Right lobe of liver (tissue), 6 donors: Measurements from ENCODE around the gene PLPP2. TPM values are rescaled to one million over a fixed set of nuclear protein-coding genes. Genes with fewer than 3 reads are reported as not detected.
"Not testable (repeated sequence)": the region's sequence is repeated elsewhere in the genome, so short reads cannot be mapped to it uniquely, and the experiment has no call there.

Source experiments
- ATAC-seq, 4 donors: fragments of 200-7000 bp; cut with Tn5 transposase; one replicate each; pipeline ENCODE4 v1.9.1; 2020; ENCODE audit warnings: mild to moderate bottlenecking in 4 of 4, moderate library complexity in 4 of 4
- DNase-seq, 3 donors: peaks; one replicate each; pipeline ENCODE4 v3.0.0-alpha.2; 2020
- H3K27ac ChIP-seq, 3 donors: fragments of 200-600 bp; one replicate each; pipeline ENCODE4 v1.8.0; 2022
- H3K27me3 ChIP-seq, 2 donors: fragments of 200-600 bp; one replicate each; pipeline ENCODE4 v1.8.0; 2022
- H3K36me3 ChIP-seq, 4 donors: fragments of 200-600 bp; sonication (generic) in 1 of 4; one replicate each; pipeline versions ENCODE4 v1.5.1 to v1.8.0; 2017 to 2022; ENCODE audit warnings: control low read depth in 1 of 4
- H3K4me1 ChIP-seq, 4 donors: fragments of 200-600 bp; sonication (generic) in 1 of 4; one replicate each; pipeline versions ENCODE4 v1.5.1 to v1.8.0; 2017 to 2022; ENCODE audit warnings: control low read depth in 1 of 4
- H3K4me3 ChIP-seq, 3 donors: fragments of 200-600 bp; one replicate each; pipeline ENCODE4 v1.8.0; 2022
- H3K9me3 ChIP-seq, 4 donors: fragments of 200-600 bp; sonication (generic) in 1 of 4; one replicate each; pipeline versions ENCODE4 v1.5.1 to v1.8.0; 2017 to 2022; ENCODE audit warnings: control low read depth in 1 of 4
- CTCF ChIP-seq, 4 donors: fragments of 200-600 bp in 3 of 4; fragments of 450-650 bp in 1 of 4; IDR thresholded peaks; one replicate each; pipeline versions ENCODE4 v1.5.1 to v1.8.0; 2016 to 2022; ENCODE audit warnings: antibody characterized with exemption in 4 of 4, mild to moderate bottlenecking in 2 of 4
- POLR2A ChIP-seq: fragments of 450-650 bp; IDR thresholded peaks from one replicate; pipeline ENCODE4 v1.6.1; 2017; ENCODE audit warnings: antibody characterized with exemption, mild to moderate bottlenecking
- WGBS: methylation state at CpG from one replicate; pipeline ENCODE4 v1.1.6; 2018; ENCODE audit warnings: low coverage, low lambda C conversion rate; ENCODE audit not compliant: insufficient coverage; ENCODE audit errors: missing lambda C conversion rate; 5-methylcytosine and 5-hydroxymethylcytosine counted together
- intact Hi-C, 2 donors: fragments of 100-400 bp; cut with DNase I; formaldehyde crosslinking; loops; one replicate each; pipeline versions ENCODE4 v1.11.2 to v1.14.1; 2022
- total RNA-seq, 6 experiments: library from RNA; depleted of rRNA in 2 of 6; stranded (reverse); fragments of >200 nt in 2 of 6; fragmentation: NEBNext Ultra II Directional in 3 of 6; extraction: Animal tissue kit (Norgen Biotek cat#: 25700) in 3 of 6; gene quantifications; one replicate each; pipeline versions ENCODE4 v1.1.0 to v1.2.4, GENCODE V29; 2016 to 2023
- donor health status: DM: no; HTN: yes; CAD: no.
- donor health status: DM: no; HTN: no; CAD: no.
- donor health status: DM: no; HTN: no; CAD: no.
- donor health status: DM: no; HTN: yes; CAD: no.
- donor health status: DM: no; HTN: yes; CAD: no.

PLPP2 gene
- total RNA-seq, 6 experiments from 2014 or later = 0.83 to 2.7 (median 1.8) TPM

GRCh38 chr19:262125-262524 lies 29.1 kb downstream of the PLPP2 start:
- DNase-seq (no peak), ATAC-seq (no peak)
- WGBS = 85% methylated on average over 1 of the region's 1 CpG
- no peak for TF ChIP-seq POLR2A
- TF ChIP-seq CTCF (IDR thresholded peaks at IDR 0.05) = no peak
- Histone ChIP-seq H3K27me3 (no peaks in the 10 kb centered on the region), H3K9me3 (no peaks in the 10 kb centered on the region), H3K36me3 (no peaks in the 10 kb centered on the region), H3K4me1 (peaks cover 0 to 2% (median 0%) of the 10 kb centered on the region in 4 donors), H3K4me3 (no peak overlapping the region), H3K27ac (no peak overlapping the region)
- intact Hi-C loops = no loop called here

GRCh38 chr19:256804-257203 lies 34.4 kb downstream of the PLPP2 start:
- H3K9me3 ChIP-seq, intact Hi-C loops, ATAC-seq, H3K36me3 ChIP-seq, DNase-seq, H3K4me1 ChIP-seq, H3K4me3 ChIP-seq, H3K27ac ChIP-seq, H3K27me3 ChIP-seq: not testable (repeated sequence)
- 48% methylated on average over 3 of the region's 3 CpGs for WGBS

- H3K27me3 ChIP-seq, ATAC-seq, DNase-seq, H3K27ac ChIP-seq, H3K4me3 ChIP-seq, H3K4me1 ChIP-seq, intact Hi-C loops, H3K36me3 ChIP-seq, H3K9me3 ChIP-seq: not testable (repeated sequence)
- WGBS = 35% methylated on average over 7 of the region's 7 CpGs
Observed at GRCh38 chr19:252421-253186, 38.6 kb downstream of the PLPP2 start.

- no peak for ATAC-seq
Observed at GRCh38 chr19:246551-246950, 44.7 kb downstream of the PLPP2 start.

GRCh38 chr19:245900-246299 lies 45.3 kb downstream of the PLPP2 start:
- ATAC-seq, H3K36me3 ChIP-seq, H3K4me3 ChIP-seq, DNase-seq, H3K27me3 ChIP-seq, intact Hi-C loops, H3K27ac ChIP-seq, H3K9me3 ChIP-seq, H3K4me1 ChIP-seq: not testable (repeated sequence)
- 72% methylated on average over 13 of the region's 13 CpGs for WGBS

More at GRCh38 chr19:246551-246950, 44.7 kb downstream of the PLPP2 start:
- TF ChIP-seq POLR2A (no peak), CTCF (IDR thresholded peaks at IDR 0.05) (no peak)
- Histone ChIP-seq H3K27ac (no peak overlapping the region), H3K4me1 (no peaks in the 10 kb centered on the region), H3K36me3 (no peaks in the 10 kb centered on the region), H3K9me3 (no peaks in the 10 kb centered on the region), H3K27me3 (no peaks in the 10 kb centered on the region), H3K4me3 (no peak overlapping the region)
- intact Hi-C loops = no loop called here
- DNase-seq = peak in 1 of 3 donors; percentile 54
- 80% methylated on average over 1 of the region's 48 CpGs for WGBS

- no peaks in the 10 kb centered on the region for H3K4me1 ChIP-seq
- no peaks in the 10 kb centered on the region for H3K9me3 ChIP-seq
- no peak for ATAC-seq
- no peak overlapping the region for H3K4me3 ChIP-seq
- intact Hi-C loops = no loop called here
- H3K27ac ChIP-seq = no peak overlapping the region
- WGBS = 68% methylated on average over 2 of the region's 2 CpGs
- TF ChIP-seq POLR2A (no peak), CTCF (IDR thresholded peaks at IDR 0.05) (no peak)
- H3K36me3 ChIP-seq = no peaks in the 10 kb centered on the region
- no peak for DNase-seq
- H3K27me3 ChIP-seq = no peaks in the 10 kb centered on the region
Observed at GRCh38 chr19:245457-245856, 45.7 kb downstream of the PLPP2 start.

Other genes with a start within 250 kb of the PLPP2 start
- gene OR4F17, start 184.3 kb downstream of the PLPP2 start, total RNA-seq = not detected
- 1 to 10 TPM; 3.1 to 7.3 (median 4.5) TPM for gene MIER2, start 53.4 kb upstream of the PLPP2 start, total RNA-seq
- 1 to 10 TPM in 1 of 6 experiments, under 1 TPM in 5; 0.12 to 2.0 (median 0.44) TPM for gene C2CD4C, start 117.7 kb upstream of the PLPP2 start, total RNA-seq
- 10 to 100 TPM; 48.4 to 69.9 (median 59.1) TPM for gene SHC2, start 169.6 kb upstream of the PLPP2 start, total RNA-seq
- under 1 TPM; 0.11 to 0.69 (median 0.31) TPM for gene MADCAM1, start 205.1 kb upstream of the PLPP2 start, total RNA-seq
- 10 to 100 TPM in 3 of 6 experiments, 1 to 10 TPM in 3; 8.2 to 42.2 (median 10.3) TPM for gene TPGS1, start 216.1 kb upstream of the PLPP2 start, total RNA-seq
- gene CDC34, start 240.4 kb upstream of the PLPP2 start, total RNA-seq = 10 to 100 TPM; 44.8 to 81.8 (median 49.5) TPM